ENCODE data around the gene FSTL4. TPM values are rescaled to one million over a fixed set of nuclear protein-coding genes. Genes with fewer than 3 reads are reported as not detected.

Gene FSTL4
- total RNA-seq, 2 donors from 2014 or later = 4.5 to 10.1 TPM

DNA sequence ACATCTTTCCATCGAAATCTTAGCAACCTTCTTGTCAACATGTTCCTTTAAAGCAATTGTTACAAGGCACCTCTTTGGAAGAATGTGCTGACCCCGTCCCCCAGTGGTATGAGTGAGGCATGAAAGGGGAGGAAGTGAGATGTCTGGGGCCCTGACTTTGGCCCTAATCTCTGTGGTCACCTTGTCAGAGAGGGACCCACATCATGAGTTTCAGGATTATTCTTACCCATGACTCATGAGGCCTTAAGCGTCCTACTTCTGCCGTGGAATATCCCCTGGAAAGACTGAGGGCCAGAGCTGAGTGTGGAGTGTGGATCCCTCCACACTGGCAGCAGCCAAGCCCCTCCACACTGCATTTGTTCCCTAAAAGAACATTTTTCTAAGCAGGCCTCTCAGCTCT, 81.2 kb downstream of the FSTL4 start:
- TF ChIP-seq CTCF (IDR thresholded peaks at IDR 0.05) = no peak
- no peak for TF ChIP-seq POLR2AphosphoS5 (IDR thresholded peaks at IDR 0.05)
- TF ChIP-seq POLR2A (IDR thresholded peaks at IDR 0.05) = no peak
- WGBS = 88% methylated on average over 4 of the region's 4 CpGs
- no peaks in the 10 kb centered on the region for H3K36me3 ChIP-seq
- H3K9me3 ChIP-seq = no peaks in the 10 kb centered on the region
- no peaks in the 10 kb centered on the region for H3K27me3 ChIP-seq (replicated peaks; ENCODE audit: insufficient read depth)
- intact Hi-C loops (cut with DNase I) = no loop called here
- H3K27ac ChIP-seq = no peak overlapping the region
- no peak for DNase-seq (ENCODE audit: low spot score)
- no peak overlapping the region for H3K4me3 ChIP-seq
- H3K4me1 ChIP-seq (replicated peaks) = no peaks in the 10 kb centered on the region

GRCh38 chr5:133530270-133530669, 82.1 kb downstream of the FSTL4 start:
- Histone ChIP-seq H3K9me3 (no peaks in the 10 kb centered on the region), H3K27ac (no peak overlapping the region), H3K27me3 (replicated peaks; ENCODE audit: insufficient read depth) (no peaks in the 10 kb centered on the region), H3K4me3 (no peak overlapping the region), H3K36me3 (no peaks in the 10 kb centered on the region), H3K4me1 (replicated peaks) (no peaks in the 10 kb centered on the region)
- DNase-seq (ENCODE audit: low spot score) = no peak
- TF ChIP-seq POLR2A (IDR thresholded peaks at IDR 0.05) (no peak), POLR2AphosphoS5 (IDR thresholded peaks at IDR 0.05) (no peak), CTCF (IDR thresholded peaks at IDR 0.05) (no peak)
- 74% methylated on average over 6 of the region's 6 CpGs for WGBS
- intact Hi-C loops (cut with DNase I) = no loop called here

- Histone ChIP-seq H3K27ac (no peak overlapping the region), H3K36me3 (no peaks in the 10 kb centered on the region), H3K4me1 (replicated peaks) (no peaks in the 10 kb centered on the region), H3K4me3 (no peak overlapping the region), H3K9me3 (no peaks in the 10 kb centered on the region), H3K27me3 (replicated peaks; ENCODE audit: insufficient read depth) (no peaks in the 10 kb centered on the region)
- 56% methylated on average over 3 of the region's 4 CpGs for WGBS
- no peak for DNase-seq (ENCODE audit: low spot score)
- intact Hi-C loops (cut with DNase I) = no loop called here
- TF ChIP-seq CTCF (IDR thresholded peaks at IDR 0.05) (no peak), POLR2A (IDR thresholded peaks at IDR 0.05) (no peak), POLR2AphosphoS5 (IDR thresholded peaks at IDR 0.05) (no peak)
Measured at GRCh38 chr5:133528841-133529240, 83.5 kb downstream of the FSTL4 start.

GRCh38 chr5:133527311-133527710, 85.0 kb downstream of the FSTL4 start:
- H3K27me3 ChIP-seq (replicated peaks; ENCODE audit: insufficient read depth) = no peaks in the 10 kb centered on the region
- intact Hi-C loops (cut with DNase I) = no loop called here
- no peaks in the 10 kb centered on the region for H3K4me1 ChIP-seq (replicated peaks)
- DNase-seq (ENCODE audit: low spot score) = no peak
- no peaks in the 10 kb centered on the region for H3K9me3 ChIP-seq
- no peaks in the 10 kb centered on the region for H3K36me3 ChIP-seq
- H3K4me3 ChIP-seq = no peak overlapping the region
- TF ChIP-seq POLR2A (IDR thresholded peaks at IDR 0.05) (no peak), CTCF (IDR thresholded peaks at IDR 0.05) (no peak), POLR2AphosphoS5 (IDR thresholded peaks at IDR 0.05) (no peak)
- H3K27ac ChIP-seq = no peak overlapping the region
- 19% methylated on average over 2 of the region's 2 CpGs for WGBS

- WGBS = 87% methylated on average over 7 of the region's 7 CpGs
- Histone ChIP-seq H3K27me3 (replicated peaks; ENCODE audit: insufficient read depth) (no peaks in the 10 kb centered on the region), H3K9me3 (no peaks in the 10 kb centered on the region), H3K4me1 (replicated peaks) (no peaks in the 10 kb centered on the region), H3K4me3 (no peak overlapping the region), H3K27ac (no peak overlapping the region), H3K36me3 (no peaks in the 10 kb centered on the region)
- intact Hi-C loops (cut with DNase I) = no loop called here
- TF ChIP-seq POLR2A (IDR thresholded peaks at IDR 0.05) (no peak), CTCF (IDR thresholded peaks at IDR 0.05) (no peak), POLR2AphosphoS5 (IDR thresholded peaks at IDR 0.05) (no peak)
- no peak for DNase-seq (ENCODE audit: low spot score)
Measured at GRCh38 chr5:133526368-133526767, 86.0 kb downstream of the FSTL4 start.

Data from prostate gland (tissue), 2 donors.